AG09319 (cell line): Measurements from ENCODE around the gene IQCN.

ENCODE experiments used
- DNase-seq: peaks from one replicate; pipeline ENCODE4 v3.0.0-alpha.2; 2010; ENCODE audit warnings: low read depth; ENCODE audit errors: extremely low read depth
- CTCF ChIP-seq: IDR thresholded peaks from 2 replicates; pipeline ENCODE4 v1.5.1; 2011; ENCODE audit warnings: low read depth, mild to moderate bottlenecking, inconsistent platforms, low read length, moderate library complexity

IQCN gene

GRCh38 chr19:18262144-18262543 is 12.1 kb downstream of the IQCN start:
- DNase-seq = no peak
- no peak for TF ChIP-seq CTCF

- no peak for TF ChIP-seq CTCF
- DNase-seq = no peak
These were observed 12.8 kb downstream of the IQCN start for GRCh38 chr19:18261474-18261873.

DNA sequence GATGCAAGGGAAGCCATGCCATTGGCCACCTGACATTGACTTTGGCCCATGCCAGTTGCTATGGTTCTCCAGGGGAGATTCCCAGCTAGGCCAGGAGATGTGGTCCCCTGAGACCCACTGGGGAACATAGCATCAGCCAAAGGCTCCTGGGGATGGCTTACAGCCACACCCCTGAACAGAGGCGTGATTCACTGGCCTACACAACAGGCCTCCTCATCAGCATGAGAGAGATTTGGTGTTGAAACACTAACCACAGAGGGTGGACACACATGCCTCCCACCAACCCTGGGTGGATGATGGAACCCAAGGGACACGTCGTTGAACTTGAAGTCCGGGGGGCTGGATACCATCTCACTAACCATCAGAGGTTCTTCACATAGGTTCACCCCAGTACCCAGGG is 14.4 kb downstream of the IQCN start:
- no peak for DNase-seq
- no peak for TF ChIP-seq CTCF

DNA sequence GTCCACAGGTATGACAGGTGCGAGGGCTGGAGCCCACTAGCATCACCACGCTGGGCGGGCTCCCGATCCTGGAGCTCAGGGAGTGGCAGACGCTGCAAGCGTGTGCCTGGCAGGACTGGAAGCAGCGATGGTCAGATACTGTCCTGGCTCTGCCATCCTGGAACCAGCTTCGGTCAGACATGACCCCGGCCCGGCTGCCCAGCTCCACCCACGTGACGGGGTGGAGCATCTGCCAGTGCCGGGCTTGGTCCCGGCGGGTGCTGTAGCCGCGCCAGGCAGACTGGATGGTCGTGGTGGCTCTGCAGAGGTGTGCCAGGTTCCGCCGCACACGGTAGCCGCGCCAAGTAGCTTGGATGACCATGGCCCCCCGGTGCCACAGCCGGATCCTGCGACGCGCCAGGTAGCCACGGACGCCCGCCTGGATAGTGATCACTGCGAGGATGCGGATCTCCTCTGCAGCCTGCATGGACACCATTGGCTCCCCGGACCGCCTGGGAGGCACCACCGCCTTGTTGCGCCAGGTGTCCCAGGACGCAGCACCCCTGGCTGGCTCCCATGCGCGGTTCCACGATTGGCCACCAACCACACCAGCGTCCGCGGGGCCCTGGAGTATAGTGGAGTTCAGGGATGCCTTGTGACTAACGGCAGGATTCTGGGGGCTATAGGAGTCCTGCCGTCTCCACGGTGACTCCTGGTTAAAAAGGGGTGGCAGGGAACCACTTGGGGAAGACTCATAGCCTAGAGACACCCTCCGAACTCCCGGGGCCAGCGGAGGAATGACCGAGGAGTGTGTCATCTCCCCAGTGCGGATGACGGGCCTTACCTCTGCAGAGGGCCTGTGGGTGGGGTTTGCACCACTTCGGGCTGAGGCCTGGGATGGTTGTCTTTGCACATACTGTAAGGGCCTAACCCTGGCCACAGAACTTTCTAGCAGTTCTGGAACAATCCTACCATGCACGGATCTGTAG is 16.5 kb downstream of the IQCN start:
- DNase-seq = no peak
- TF ChIP-seq CTCF = no peak

- no peak for DNase-seq
- no peak for TF ChIP-seq CTCF
These were observed 19.4 kb downstream of the IQCN start for GRCh38 chr19:18254546-18255503.

DNA sequence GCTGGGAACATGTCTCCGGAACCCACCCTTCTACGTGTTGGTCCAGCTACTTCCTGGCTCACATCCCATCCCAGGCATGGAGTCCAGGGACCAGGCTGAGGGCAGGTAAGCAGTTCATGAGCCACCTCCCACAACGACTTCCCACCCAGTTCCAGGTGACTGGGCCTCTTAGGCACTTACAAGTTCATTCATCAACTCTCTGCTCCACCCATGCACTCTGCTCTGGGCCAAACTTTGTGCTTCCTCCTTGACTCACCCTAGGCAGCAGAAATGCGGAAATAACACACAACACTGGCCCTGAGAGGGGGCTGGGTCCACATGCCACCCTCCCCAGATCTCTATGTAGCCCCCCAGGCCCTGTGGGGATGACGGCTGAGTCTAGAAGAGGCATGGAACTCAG is 20.5 kb downstream of the IQCN start:
- TF ChIP-seq CTCF = no peak
- no peak for DNase-seq
